Astrocyte (in vitro differentiated cells and primary cell): ENCODE measurements around the gene ABCA7. TPM values are rescaled to one million over a fixed set of nuclear protein-coding genes. Genes with fewer than 3 reads are reported as not detected.

Experiments
- DNase-seq: peaks from one replicate; pipeline ENCODE4 v3.0.0-alpha.2; 2010; ENCODE audit warnings: low read depth
- FAIRE-seq: peaks from 2 replicates; lab custom pipeline; 2011; peaks lifted over from hg19 to GRCh38; lab: Jason Lieb, UNC
- H2AFZ ChIP-seq: 2 replicates; pipeline ENCODE4 v1.6.0; 2012; ENCODE audit warnings: low read depth, low read length, inconsistent platforms
- H3K27ac ChIP-seq: 2 replicates; pipeline ENCODE4 v1.5.1; 2011; ENCODE audit warnings: low read depth, low read length, inconsistent platforms
- H3K27me3 ChIP-seq: 2 replicates; pipeline ENCODE4 v1.6.0; 2011; ENCODE audit warnings: low read length, inconsistent platforms; ENCODE audit not compliant: insufficient read depth
- H3K36me3 ChIP-seq: 2 replicates; pipeline ENCODE4 v1.5.1; 2011; ENCODE audit warnings: low read length, inconsistent platforms; ENCODE audit not compliant: insufficient read depth
- H3K4me1 ChIP-seq: 2 replicates; pipeline ENCODE4 v1.5.1; 2011; ENCODE audit warnings: low read length, inconsistent platforms; ENCODE audit not compliant: insufficient read depth
- H3K4me2 ChIP-seq: 2 replicates; pipeline ENCODE4 v1.6.0; 2012; ENCODE audit warnings: low read length, inconsistent platforms
- H3K4me3 ChIP-seq: 2 replicates; pipeline ENCODE4 v1.5.1; 2011; ENCODE audit warnings: low read depth, mild to moderate bottlenecking, low read length, inconsistent platforms; ENCODE audit not compliant: insufficient read depth
- H3K79me2 ChIP-seq: 2 replicates; pipeline ENCODE4 v1.6.0; 2012; ENCODE audit warnings: mild to moderate bottlenecking, low read length, inconsistent platforms; ENCODE audit not compliant: insufficient read depth
- H3K9ac ChIP-seq: 2 replicates; pipeline ENCODE4 v1.6.0; 2012; ENCODE audit warnings: mild to moderate bottlenecking, low read length, inconsistent platforms
- H3K9me3 ChIP-seq: 2 replicates; pipeline ENCODE4 v1.5.1; 2012; ENCODE audit warnings: low read depth, mild to moderate bottlenecking, low read length, inconsistent platforms; ENCODE audit not compliant: insufficient read depth
- H4K20me1 ChIP-seq: 2 replicates; pipeline ENCODE4 v1.6.0; 2012; ENCODE audit warnings: low read length, inconsistent platforms; ENCODE audit not compliant: insufficient read depth
- H3K27ac Mint-ChIP-seq: one replicate; pipeline ENCODE4 v1.8.0; 2021; ENCODE audit warnings: mild to moderate bottlenecking, mixed read lengths; ENCODE audit not compliant: unreplicated experiment
- H3K27me3 Mint-ChIP-seq: one replicate; pipeline ENCODE4 v1.8.0; 2021; ENCODE audit warnings: low read depth, mixed read lengths; ENCODE audit not compliant: unreplicated experiment
- H3K36me3 Mint-ChIP-seq: one replicate; pipeline ENCODE4 v1.8.0; 2021; ENCODE audit warnings: low read depth, mixed read lengths; ENCODE audit not compliant: unreplicated experiment
- H3K4me1 Mint-ChIP-seq: one replicate; pipeline ENCODE4 v1.8.0; 2021; ENCODE audit warnings: low read depth, mixed read lengths; ENCODE audit not compliant: unreplicated experiment
- H3K4me3 Mint-ChIP-seq: one replicate; pipeline ENCODE4 v1.8.0; 2021; ENCODE audit warnings: mild to moderate bottlenecking, moderate library complexity, mixed read lengths; ENCODE audit not compliant: unreplicated experiment
- H3K9me3 Mint-ChIP-seq: one replicate; pipeline ENCODE4 v1.8.0; 2021; ENCODE audit warnings: mild to moderate bottlenecking, mixed read lengths; ENCODE audit not compliant: unreplicated experiment
- CTCF ChIP-seq: IDR thresholded peaks from 2 replicates; pipeline ENCODE4 v1.5.1; 2011; ENCODE audit warnings: low read depth, mild to moderate bottlenecking, inconsistent platforms, low read length, moderate library complexity; ENCODE audit not compliant: insufficient read depth
- EZH2 ChIP-seq: IDR thresholded peaks from 2 replicates; pipeline ENCODE4 v1.6.1; 2012; ENCODE audit warnings: mild to moderate bottlenecking, low read length, inconsistent platforms; ENCODE audit not compliant: insufficient read depth
- total RNA-seq: library from RNA; stranded (reverse); gene quantifications from 2 replicates; pipeline ENCODE4 v1.2.1, GENCODE V29; 2021

Gene ABCA7
- total RNA-seq, 1 donor from 2014 or later, result 18.4 TPM

DNA sequence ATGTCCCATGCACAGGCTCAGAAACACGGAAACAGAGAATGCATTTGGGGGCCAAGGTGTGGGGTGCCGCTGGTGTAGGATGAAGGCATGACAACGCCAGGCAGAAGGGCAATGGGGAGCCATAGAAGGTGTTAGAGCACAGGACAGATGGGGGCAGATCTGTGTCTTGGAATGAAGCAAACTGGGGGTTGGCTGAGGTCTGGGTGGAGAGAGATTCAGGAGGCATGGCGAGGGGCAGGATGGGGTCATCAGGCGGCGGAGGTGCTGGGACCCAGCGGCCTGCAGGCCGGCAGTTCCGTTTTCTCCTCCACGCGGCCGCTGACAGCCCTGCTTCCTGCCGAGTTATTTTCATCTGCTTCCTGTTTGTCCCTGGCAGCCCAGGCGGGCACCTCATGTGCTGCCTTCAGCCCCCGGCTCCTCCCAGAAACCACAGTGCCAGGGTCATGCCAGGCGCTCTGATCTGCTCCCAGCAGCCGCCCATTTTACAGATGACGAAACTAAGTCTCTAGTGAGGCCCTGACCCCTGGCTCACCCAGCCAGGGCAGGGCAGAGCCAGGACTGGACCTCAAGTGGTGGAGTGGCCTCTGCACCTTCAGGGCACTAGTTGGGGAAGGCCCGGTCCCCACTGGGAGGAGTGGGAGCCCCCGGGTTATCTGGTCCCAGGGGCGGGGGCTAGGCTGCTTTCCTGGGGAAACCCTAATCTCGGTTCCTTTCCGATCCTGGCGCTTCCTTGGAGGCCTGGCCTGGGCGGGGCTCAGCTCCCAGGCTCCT is 29.3 kb downstream of the ABCA7 start:
- H4K20me1 ChIP-seq, result peaks cover 9% of the 10 kb centered on the region
- no peak for DNase-seq
- no peak overlapping the region for H3K27ac ChIP-seq
- H3K36me3 ChIP-seq, result no peaks in the 10 kb centered on the region
- H3K9ac ChIP-seq, result no peak overlapping the region
- H3K36me3 Mint-ChIP-seq, result peaks cover 2% of the 10 kb centered on the region
- no peak for FAIRE-seq
- H3K4me1 Mint-ChIP-seq, result peaks cover 3% of the 10 kb centered on the region
- no peaks in the 10 kb centered on the region for H3K9me3 Mint-ChIP-seq
- no peak overlapping the region for H3K27ac Mint-ChIP-seq
- H3K79me2 ChIP-seq, result no peaks in the 10 kb centered on the region
- H2AFZ ChIP-seq, result no peak overlapping the region
- peaks cover 34% of the 10 kb centered on the region for H3K27me3 Mint-ChIP-seq
- no peak overlapping the region for H3K4me3 Mint-ChIP-seq
- H3K9me3 ChIP-seq, result no peaks in the 10 kb centered on the region
- TF ChIP-seq CTCF (no peak), EZH2 (no peak)
- no peak overlapping the region for H3K4me2 ChIP-seq
- H3K4me3 ChIP-seq, result no peak overlapping the region
- peaks cover 35% of the 10 kb centered on the region for H3K27me3 ChIP-seq
- H3K4me1 ChIP-seq, result peaks cover 3% of the 10 kb centered on the region

DNA sequence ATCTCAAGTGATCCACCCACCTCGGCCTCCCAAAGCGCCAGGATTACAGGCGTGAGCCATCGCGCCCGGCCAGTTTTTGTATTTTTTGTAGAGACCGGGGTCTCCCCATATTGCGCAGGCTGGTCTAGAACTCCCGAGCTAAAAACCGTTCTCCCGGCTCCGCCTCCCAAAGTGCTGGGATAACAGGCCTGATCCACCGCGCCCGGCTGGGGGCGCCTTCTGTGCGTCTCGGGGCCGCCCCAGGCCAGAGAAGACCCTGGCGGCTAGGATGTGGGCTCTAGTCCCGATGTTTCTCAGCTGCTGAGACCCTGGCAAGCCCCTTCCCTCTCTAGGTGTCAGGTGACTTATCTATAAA is 30.6 kb downstream of the ABCA7 start:
- H3K9me3 Mint-ChIP-seq, result no peaks in the 10 kb centered on the region
- Histone ChIP-seq H3K79me2 (no peaks in the 10 kb centered on the region), H3K9ac (no peak overlapping the region), H3K36me3 (no peaks in the 10 kb centered on the region), H3K4me2 (no peak overlapping the region), H3K4me1 (peaks cover 3% of the 10 kb centered on the region), H4K20me1 (peaks cover 5% of the 10 kb centered on the region), H3K9me3 (no peaks in the 10 kb centered on the region), H3K27ac (no peak overlapping the region), H2AFZ (no peak overlapping the region), H3K27me3 (peaks cover 35% of the 10 kb centered on the region), H3K4me3 (no peak overlapping the region)
- DNase-seq (no peak), FAIRE-seq (no peak)
- no peak overlapping the region for H3K4me3 Mint-ChIP-seq
- H3K36me3 Mint-ChIP-seq, result peaks cover 2% of the 10 kb centered on the region
- no peaks in the 10 kb centered on the region for H3K4me1 Mint-ChIP-seq
- H3K27ac Mint-ChIP-seq, result no peak overlapping the region
- peaks cover 31% of the 10 kb centered on the region for H3K27me3 Mint-ChIP-seq
- TF ChIP-seq CTCF, result no peak
- no peak for TF ChIP-seq EZH2
